ENCODE data around the gene LSM4.
"Not testable (repeated sequence)": the region's sequence is repeated elsewhere in the genome, so short reads cannot be mapped to it uniquely, and the experiment has no call there.

Gene LSM4

GRCh38 chr19:18322759-18323460, at the start of gene LSM4:
LSM4 (minus strand) TSS chr19:18323076; CDS start chr19:18323020, 56 bp downstream.
- no peaks in the 10 kb centered on the region for H3K27me3 Mint-ChIP-seq
- DNase-seq (peak; percentile 99), ATAC-seq (peak; percentile 96)
- peaks cover 32% of the 10 kb centered on the region for H3K36me3 Mint-ChIP-seq (ENCODE audit: low read depth)
- H3K9me3 Mint-ChIP-seq = no peaks in the 10 kb centered on the region
- H3K4me3 Mint-ChIP-seq = peak within 1 kb of the TSS; percentile 89
- peaks cover 57% of the 10 kb centered on the region for H3K4me1 Mint-ChIP-seq
- H3K27ac Mint-ChIP-seq = peak within 1 kb of the TSS; percentile 93

GRCh38 chr19:18368504-18369222, 45.8 kb upstream of the LSM4 start:
- H3K4me1 Mint-ChIP-seq = peaks cover 3% of the 10 kb centered on the region
- peaks cover 2% of the 10 kb centered on the region for H3K27me3 Mint-ChIP-seq
- DNase-seq = no peak
- H3K36me3 Mint-ChIP-seq (ENCODE audit: low read depth) = peaks cover 9% of the 10 kb centered on the region
- no peak for ATAC-seq
- H3K27ac Mint-ChIP-seq = no peak overlapping the region
- H3K9me3 Mint-ChIP-seq = no peaks in the 10 kb centered on the region
- H3K4me3 Mint-ChIP-seq = no peak overlapping the region

- H3K27me3 Mint-ChIP-seq = no peaks in the 10 kb centered on the region
- H3K4me3 Mint-ChIP-seq = no peak overlapping the region
- no peaks in the 10 kb centered on the region for H3K9me3 Mint-ChIP-seq
- DNase-seq (no peak), ATAC-seq (no peak)
- H3K27ac Mint-ChIP-seq = no peak overlapping the region
- H3K36me3 Mint-ChIP-seq (ENCODE audit: low read depth) = peaks cover 14% of the 10 kb centered on the region
- no peaks in the 10 kb centered on the region for H3K4me1 Mint-ChIP-seq
Measured at GRCh38 chr19:18366021-18366435, 43.2 kb upstream of the LSM4 start.

GRCh38 chr19:18364826-18365528, 42.1 kb upstream of the LSM4 start:
- DNase-seq = no peak
- H3K9me3 Mint-ChIP-seq = no peaks in the 10 kb centered on the region
- no peaks in the 10 kb centered on the region for H3K4me1 Mint-ChIP-seq
- ATAC-seq = no peak
- peaks cover 14% of the 10 kb centered on the region for H3K36me3 Mint-ChIP-seq (ENCODE audit: low read depth)
- H3K4me3 Mint-ChIP-seq = no peak overlapping the region
- H3K27me3 Mint-ChIP-seq = no peaks in the 10 kb centered on the region
- H3K27ac Mint-ChIP-seq = no peak overlapping the region

- not testable (repeated sequence) for H3K4me1 Mint-ChIP-seq, H3K27ac Mint-ChIP-seq, H3K9me3 Mint-ChIP-seq, H3K27me3 Mint-ChIP-seq, DNase-seq, ATAC-seq, H3K4me3 Mint-ChIP-seq
- peaks cover 14% of the 10 kb centered on the region for H3K36me3 Mint-ChIP-seq (ENCODE audit: low read depth)
Measured at GRCh38 chr19:18364277-18364825, 41.5 kb upstream of the LSM4 start.

GRCh38 chr19:18363787-18364186, 40.9 kb upstream of the LSM4 start:
- no peaks in the 10 kb centered on the region for H3K4me1 Mint-ChIP-seq
- H3K27me3 Mint-ChIP-seq = no peaks in the 10 kb centered on the region
- no peak for ATAC-seq
- peaks cover 18% of the 10 kb centered on the region for H3K36me3 Mint-ChIP-seq (ENCODE audit: low read depth)
- no peak for DNase-seq
- no peak overlapping the region for H3K4me3 Mint-ChIP-seq
- no peaks in the 10 kb centered on the region for H3K9me3 Mint-ChIP-seq
- no peak overlapping the region for H3K27ac Mint-ChIP-seq

- Mint-ChIP-seq H3K36me3 (ENCODE audit: low read depth) (peaks cover 20% of the 10 kb centered on the region), H3K4me1 (no peaks in the 10 kb centered on the region), H3K9me3 (no peaks in the 10 kb centered on the region), H3K27me3 (no peaks in the 10 kb centered on the region), H3K27ac (no peak overlapping the region), H3K4me3 (no peak overlapping the region)
- DNase-seq (no peak), ATAC-seq (no peak)
Measured at GRCh38 chr19:18362934-18363542, 40.2 kb upstream of the LSM4 start.

GRCh38 chr19:18361646-18362045, 38.8 kb upstream of the LSM4 start:
- H3K4me1 Mint-ChIP-seq = no peaks in the 10 kb centered on the region
- H3K4me3 Mint-ChIP-seq = no peak overlapping the region
- H3K27ac Mint-ChIP-seq = no peak overlapping the region
- DNase-seq (no peak), ATAC-seq (no peak)
- no peaks in the 10 kb centered on the region for H3K9me3 Mint-ChIP-seq
- H3K27me3 Mint-ChIP-seq = no peaks in the 10 kb centered on the region
- peaks cover 20% of the 10 kb centered on the region for H3K36me3 Mint-ChIP-seq (ENCODE audit: low read depth)

GRCh38 chr19:18357041-18357440, 34.2 kb upstream of the LSM4 start:
- DNase-seq = no peak
- no peak for ATAC-seq
- Mint-ChIP-seq H3K9me3 (no peaks in the 10 kb centered on the region), H3K36me3 (ENCODE audit: low read depth) (peaks cover 12% of the 10 kb centered on the region), H3K4me1 (no peaks in the 10 kb centered on the region), H3K27me3 (no peaks in the 10 kb centered on the region), H3K4me3 (no peak overlapping the region), H3K27ac (no peak overlapping the region)

- not testable (repeated sequence) for H3K9me3 Mint-ChIP-seq, H3K4me3 Mint-ChIP-seq, H3K27me3 Mint-ChIP-seq, ATAC-seq, H3K4me1 Mint-ChIP-seq, DNase-seq, H3K27ac Mint-ChIP-seq
- H3K36me3 Mint-ChIP-seq (ENCODE audit: low read depth) = peaks cover 11% of the 10 kb centered on the region
Measured at GRCh38 chr19:18354743-18355142, 31.9 kb upstream of the LSM4 start.

- peaks cover 7% of the 10 kb centered on the region for H3K36me3 Mint-ChIP-seq (ENCODE audit: low read depth)
- ATAC-seq (no peak), DNase-seq (no peak)
- H3K27ac Mint-ChIP-seq = no peak overlapping the region
- H3K9me3 Mint-ChIP-seq = no peaks in the 10 kb centered on the region
- no peak overlapping the region for H3K4me3 Mint-ChIP-seq
- H3K27me3 Mint-ChIP-seq = no peaks in the 10 kb centered on the region
- H3K4me1 Mint-ChIP-seq = no peaks in the 10 kb centered on the region
Measured at GRCh38 chr19:18353378-18354005, 30.6 kb upstream of the LSM4 start.

- DNase-seq = no peak
- Mint-ChIP-seq H3K36me3 (ENCODE audit: low read depth) (peaks cover 5% of the 10 kb centered on the region), H3K4me1 (no peaks in the 10 kb centered on the region), H3K27me3 (no peaks in the 10 kb centered on the region), H3K9me3 (no peaks in the 10 kb centered on the region), H3K4me3 (no peak overlapping the region), H3K27ac (no peak overlapping the region)
- ATAC-seq = no peak
Measured at GRCh38 chr19:18351544-18351943, 28.7 kb upstream of the LSM4 start.

- Mint-ChIP-seq H3K27me3 (no peaks in the 10 kb centered on the region), H3K27ac (no peak overlapping the region), H3K9me3 (no peaks in the 10 kb centered on the region), H3K4me1 (peaks cover 3% of the 10 kb centered on the region), H3K4me3 (no peak overlapping the region), H3K36me3 (ENCODE audit: low read depth) (peaks cover 5% of the 10 kb centered on the region)
- ATAC-seq = no peak
- DNase-seq = no peak
Measured at GRCh38 chr19:18350490-18350889, 27.6 kb upstream of the LSM4 start.

- H3K4me1 Mint-ChIP-seq = peaks cover 3% of the 10 kb centered on the region
- ATAC-seq (no peak), DNase-seq (peak; percentile 62)
- peaks cover 4% of the 10 kb centered on the region for H3K36me3 Mint-ChIP-seq (ENCODE audit: low read depth)
- H3K9me3 Mint-ChIP-seq = no peaks in the 10 kb centered on the region
- H3K4me3 Mint-ChIP-seq = no peak overlapping the region
- no peaks in the 10 kb centered on the region for H3K27me3 Mint-ChIP-seq
- H3K27ac Mint-ChIP-seq = no peak overlapping the region
Measured at GRCh38 chr19:18349524-18350128, 26.8 kb upstream of the LSM4 start.

Measured in activated naive CD8-positive, alpha-beta T cell treated with anti-CD3 and anti-CD28 coated beads, Interleukin-2, amount 50 U/mL, for 24 hours (primary cell).